ENCODE results near the gene EPS15.

- TF ChIP-seq, protein P1, sequence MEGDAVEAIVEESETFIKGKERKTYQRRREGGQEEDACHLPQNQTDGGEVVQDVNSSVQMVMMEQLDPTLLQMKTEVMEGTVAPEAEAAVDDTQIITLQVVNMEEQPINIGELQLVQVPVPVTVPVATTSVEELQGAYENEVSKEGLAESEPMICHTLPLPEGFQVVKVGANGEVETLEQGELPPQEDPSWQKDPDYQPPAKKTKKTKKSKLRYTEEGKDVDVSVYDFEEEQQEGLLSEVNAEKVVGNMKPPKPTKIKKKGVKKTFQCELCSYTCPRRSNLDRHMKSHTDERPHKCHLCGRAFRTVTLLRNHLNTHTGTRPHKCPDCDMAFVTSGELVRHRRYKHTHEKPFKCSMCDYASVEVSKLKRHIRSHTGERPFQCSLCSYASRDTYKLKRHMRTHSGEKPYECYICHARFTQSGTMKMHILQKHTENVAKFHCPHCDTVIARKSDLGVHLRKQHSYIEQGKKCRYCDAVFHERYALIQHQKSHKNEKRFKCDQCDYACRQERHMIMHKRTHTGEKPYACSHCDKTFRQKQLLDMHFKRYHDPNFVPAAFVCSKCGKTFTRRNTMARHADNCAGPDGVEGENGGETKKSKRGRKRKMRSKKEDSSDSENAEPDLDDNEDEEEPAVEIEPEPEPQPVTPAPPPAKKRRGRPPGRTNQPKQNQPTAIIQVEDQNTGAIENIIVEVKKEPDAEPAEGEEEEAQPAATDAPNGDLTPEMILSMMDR (IDR thresholded peaks at IDR 0.05), result no peak
- no peak for TF ChIP-seq POLR2A (IDR thresholded peaks at IDR 0.05)
These were observed 176.4 kb downstream of the EPS15 start for GRCh38 chr1:51342591-51343206.

Data from adrenal gland (tissue), 5 donors.